Measurements from ENCODE around the gene NFE2L2. TPM values are rescaled to one million over a fixed set of nuclear protein-coding genes. Genes with fewer than 3 reads are reported as not detected.

The NFE2L2 gene
- total RNA-seq, 1 experiment from 2014 or later = 24.2 TPM

- Histone ChIP-seq H3K36me3 (ENCODE audit: low read depth, low read length) (no peaks in the 10 kb centered on the region), H2AFZ (ENCODE audit: low read length) (no peak overlapping the region), H4K20me1 (ENCODE audit: low read length) (no peaks in the 10 kb centered on the region), H3K9me3 (ENCODE audit: low read length) (no peaks in the 10 kb centered on the region), H3K9me2 (replicated peaks; ENCODE audit: low read length) (no peaks in the 10 kb centered on the region), H3K27me3 (ENCODE audit: low read length) (no peaks in the 10 kb centered on the region), H3K27ac (ENCODE audit: low read length) (no peak overlapping the region), H3K4me3 (ENCODE audit: low read length) (no peak overlapping the region), H3F3A (ENCODE audit: low read length, unreplicated experiment) (no peaks in the 10 kb centered on the region), H3K4me1 (ENCODE audit: insufficient read depth, low read length) (no peaks in the 10 kb centered on the region), H3K79me2 (ENCODE audit: low read length) (no peaks in the 10 kb centered on the region), H3K9ac (ENCODE audit: low read length) (no peak overlapping the region), H3K4me2 (ENCODE audit: low read length) (no peak overlapping the region)
- BruUV-seq (replicated peaks) = no TSS peak
- DNase-seq (peak; percentile 20), ATAC-seq (peak; percentile 54)
- intact Hi-C loops (cut with micrococcal nuclease) = no loop called here
- POLR2A ChIA-PET (ENCODE audit: unreplicated experiment) = no interaction called here
- CTCF ChIA-PET = no interaction called here
- TF ChIP-seq EZH2phosphoT487 (IDR thresholded peaks at IDR 0.05; ENCODE audit: borderline replicate concordance, low read length) (no peak), EZH2 (IDR thresholded peaks at IDR 0.05; ENCODE audit: low read length, unreplicated experiment) (no peak)
- TF ChIP-seq, protein P1, sequence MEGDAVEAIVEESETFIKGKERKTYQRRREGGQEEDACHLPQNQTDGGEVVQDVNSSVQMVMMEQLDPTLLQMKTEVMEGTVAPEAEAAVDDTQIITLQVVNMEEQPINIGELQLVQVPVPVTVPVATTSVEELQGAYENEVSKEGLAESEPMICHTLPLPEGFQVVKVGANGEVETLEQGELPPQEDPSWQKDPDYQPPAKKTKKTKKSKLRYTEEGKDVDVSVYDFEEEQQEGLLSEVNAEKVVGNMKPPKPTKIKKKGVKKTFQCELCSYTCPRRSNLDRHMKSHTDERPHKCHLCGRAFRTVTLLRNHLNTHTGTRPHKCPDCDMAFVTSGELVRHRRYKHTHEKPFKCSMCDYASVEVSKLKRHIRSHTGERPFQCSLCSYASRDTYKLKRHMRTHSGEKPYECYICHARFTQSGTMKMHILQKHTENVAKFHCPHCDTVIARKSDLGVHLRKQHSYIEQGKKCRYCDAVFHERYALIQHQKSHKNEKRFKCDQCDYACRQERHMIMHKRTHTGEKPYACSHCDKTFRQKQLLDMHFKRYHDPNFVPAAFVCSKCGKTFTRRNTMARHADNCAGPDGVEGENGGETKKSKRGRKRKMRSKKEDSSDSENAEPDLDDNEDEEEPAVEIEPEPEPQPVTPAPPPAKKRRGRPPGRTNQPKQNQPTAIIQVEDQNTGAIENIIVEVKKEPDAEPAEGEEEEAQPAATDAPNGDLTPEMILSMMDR (conservative IDR thresholded peaks at IDR 0.05; ENCODE audit: low read depth, low read length) = no peak
Observed at GRCh38 chr2:177275040-177275742, 10.7 kb upstream of the NFE2L2 start.

DNA sequence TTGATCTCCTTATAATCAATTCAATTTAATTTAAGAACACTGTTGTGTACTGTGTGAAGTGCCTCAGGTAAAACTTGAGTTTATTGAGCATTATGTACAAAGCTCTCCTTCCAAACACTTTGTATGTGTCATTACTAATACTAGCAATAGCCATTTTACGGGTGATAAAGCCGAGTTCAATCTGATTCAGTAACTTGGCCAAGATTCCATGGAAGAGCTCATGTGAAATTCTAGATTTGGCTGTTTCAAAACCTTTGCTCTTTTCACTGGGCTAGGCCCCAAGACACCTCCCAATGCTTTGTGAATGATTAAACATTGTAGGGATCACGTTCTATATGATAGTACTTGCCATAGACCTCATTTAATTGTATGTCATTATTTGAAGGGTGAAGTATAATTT is 8.9 kb upstream of the NFE2L2 start:
- no TSS peak for BruUV-seq (replicated peaks)
- Histone ChIP-seq H3K9ac (ENCODE audit: low read length) (no peak overlapping the region), H3K4me1 (ENCODE audit: insufficient read depth, low read length) (no peaks in the 10 kb centered on the region), H3K27me3 (ENCODE audit: low read length) (no peaks in the 10 kb centered on the region), H4K20me1 (ENCODE audit: low read length) (no peaks in the 10 kb centered on the region), H3K79me2 (ENCODE audit: low read length) (no peaks in the 10 kb centered on the region), H3F3A (ENCODE audit: low read length, unreplicated experiment) (no peaks in the 10 kb centered on the region), H3K4me2 (ENCODE audit: low read length) (no peak overlapping the region), H3K27ac (ENCODE audit: low read length) (no peak overlapping the region), H2AFZ (ENCODE audit: low read length) (0 out of 2 replicates have a peak overlapping the region, but pooled peaks have one; percentile 15), H3K4me3 (ENCODE audit: low read length) (no peak overlapping the region), H3K9me2 (replicated peaks; ENCODE audit: low read length) (no peaks in the 10 kb centered on the region), H3K9me3 (ENCODE audit: low read length) (no peaks in the 10 kb centered on the region), H3K36me3 (ENCODE audit: low read depth, low read length) (no peaks in the 10 kb centered on the region)
- intact Hi-C loops (cut with micrococcal nuclease) = no loop called here
- POLR2A ChIA-PET (ENCODE audit: unreplicated experiment) = no interaction called here
- DNase-seq (no peak), ATAC-seq (no peak)
- TF ChIP-seq, protein P1 (conservative IDR thresholded peaks at IDR 0.05; ENCODE audit: low read depth, low read length) = no peak
- TF ChIP-seq EZH2 (IDR thresholded peaks at IDR 0.05; ENCODE audit: low read length, unreplicated experiment) (no peak), EZH2phosphoT487 (IDR thresholded peaks at IDR 0.05; ENCODE audit: borderline replicate concordance, low read length) (no peak)
- CTCF ChIA-PET = no interaction called here

DNA sequence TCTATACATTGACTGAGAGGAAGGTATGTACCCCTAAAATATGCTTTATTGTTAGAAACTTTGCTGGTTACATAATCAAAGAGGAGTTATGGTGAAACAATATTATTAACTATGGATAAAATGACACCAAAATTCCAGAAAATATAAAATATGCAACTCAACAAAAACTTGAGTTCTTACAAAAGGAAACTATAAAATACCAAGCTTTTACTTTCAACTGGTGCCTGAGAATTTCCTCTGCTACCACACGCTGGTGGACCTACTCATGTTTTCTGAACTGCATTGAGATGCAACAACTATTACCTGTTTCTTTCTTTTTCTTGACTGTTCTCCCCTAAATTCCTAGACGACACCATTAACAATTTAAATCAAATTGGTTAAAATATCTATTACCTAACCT is 8.2 kb upstream of the NFE2L2 start:
- H3K27me3 ChIP-seq (ENCODE audit: low read length) = no peaks in the 10 kb centered on the region
- H2AFZ ChIP-seq (ENCODE audit: low read length) = no peak overlapping the region
- H3K27ac ChIP-seq (ENCODE audit: low read length) = no peak overlapping the region
- intact Hi-C loops (cut with micrococcal nuclease) = no loop called here
- no peaks in the 10 kb centered on the region for H4K20me1 ChIP-seq (ENCODE audit: low read length)
- no peak overlapping the region for H3K4me2 ChIP-seq (ENCODE audit: low read length)
- H3K9ac ChIP-seq (ENCODE audit: low read length) = no peak overlapping the region
- ATAC-seq = no peak
- H3F3A ChIP-seq (ENCODE audit: low read length, unreplicated experiment) = no peaks in the 10 kb centered on the region
- H3K79me2 ChIP-seq (ENCODE audit: low read length) = no peaks in the 10 kb centered on the region
- no peak overlapping the region for H3K4me3 ChIP-seq (ENCODE audit: low read length)
- H3K4me1 ChIP-seq (ENCODE audit: insufficient read depth, low read length) = no peaks in the 10 kb centered on the region
- BruUV-seq (replicated peaks) = no TSS peak
- no peak for DNase-seq
- no peak for TF ChIP-seq EZH2 (IDR thresholded peaks at IDR 0.05; ENCODE audit: low read length, unreplicated experiment)
- no peak for TF ChIP-seq EZH2phosphoT487 (IDR thresholded peaks at IDR 0.05; ENCODE audit: borderline replicate concordance, low read length)
- TF ChIP-seq, protein P1 (conservative IDR thresholded peaks at IDR 0.05; ENCODE audit: low read depth, low read length) = no peak
- ChIA-PET POLR2A (ENCODE audit: unreplicated experiment) (no interaction called here), CTCF (no interaction called here)
- H3K36me3 ChIP-seq (ENCODE audit: low read depth, low read length) = no peaks in the 10 kb centered on the region
- no peaks in the 10 kb centered on the region for H3K9me2 ChIP-seq (replicated peaks; ENCODE audit: low read length)
- no peaks in the 10 kb centered on the region for H3K9me3 ChIP-seq (ENCODE audit: low read length)

Data from PC-3 (cell line).